ENCODE measurements around the gene UQCR11. TPM values are rescaled to one million over a fixed set of nuclear protein-coding genes. Genes with fewer than 3 reads are reported as not detected.

The UQCR11 gene
- 10 to 100 TPM; 56.6 to 83.2 (median 64.6) TPM for total RNA-seq

- no peak for TF ChIP-seq CTCF (IDR thresholded peaks at IDR 0.05)
- DNase-seq (ENCODE audit: low spot score) = peak; percentile 77
- peak; percentile 93 for ATAC-seq (ENCODE audit: low FRiP score)
Observed at GRCh38 chr19:1605236-1606137, at the start of gene UQCR11. TSS of gene UQCR11 (minus strand) at chr19:1605462. CDS start at chr19:1605409, 53 bp downstream.

DNA sequence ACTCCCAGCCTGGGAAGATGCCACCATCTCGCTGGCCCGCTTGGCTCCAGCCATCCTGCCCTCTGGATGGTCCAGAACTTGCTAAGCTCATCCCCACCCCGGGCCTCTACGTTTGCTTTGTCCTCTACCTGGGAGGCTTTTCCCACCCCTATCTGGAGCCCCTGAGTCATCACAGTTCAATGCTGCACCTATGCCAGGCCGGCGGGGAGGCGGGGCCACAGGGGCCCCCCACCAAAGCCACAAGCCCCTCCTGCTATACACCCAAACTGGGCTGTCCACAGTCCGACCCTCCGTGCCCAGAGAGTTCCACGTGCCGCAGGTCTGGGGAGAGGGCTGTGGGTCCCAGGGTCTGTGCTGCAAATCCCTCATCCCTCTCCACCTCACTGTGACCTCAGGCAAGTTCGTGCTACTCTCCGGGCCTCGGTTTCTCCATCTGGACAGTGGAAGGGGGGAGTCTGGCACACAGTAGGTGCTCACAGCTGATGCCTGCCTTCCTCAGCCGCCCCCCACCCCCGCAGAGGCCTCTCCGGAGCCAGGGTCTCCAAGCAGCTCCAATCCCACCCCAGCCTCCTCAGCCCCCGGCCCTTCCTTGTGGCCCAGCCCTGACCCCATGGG lies 49.0 kb upstream of the UQCR11 start:
- no peak for TF ChIP-seq CTCF (IDR thresholded peaks at IDR 0.05)
- no peak for DNase-seq (ENCODE audit: low spot score)
- no peak for ATAC-seq (ENCODE audit: low FRiP score)

DNA sequence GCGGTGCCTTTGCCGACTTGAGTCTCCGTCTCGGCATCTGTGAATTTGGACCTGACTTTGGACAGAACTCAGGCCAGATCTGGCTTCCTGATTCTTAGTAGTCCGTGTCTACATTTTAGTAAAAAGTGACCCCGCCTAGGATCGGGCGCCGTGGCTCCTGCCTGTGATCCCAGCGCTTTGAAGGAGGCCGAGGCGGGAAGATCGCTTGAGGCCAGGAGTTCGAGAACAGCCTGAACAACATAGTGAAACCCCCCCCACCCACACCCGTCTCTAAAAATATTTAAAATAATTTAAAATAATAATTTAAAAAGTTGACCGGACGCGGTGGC lies 48.0 kb upstream of the UQCR11 start:
- DNase-seq (ENCODE audit: low spot score) (no peak), ATAC-seq (ENCODE audit: low FRiP score) (no peak)
- no peak for TF ChIP-seq CTCF (IDR thresholded peaks at IDR 0.05)

GRCh38 chr19:1652471-1653299 lies 47.4 kb upstream of the UQCR11 start, which contains the start of gene TCF3:
TSS of gene TCF3 (minus strand) at chr19:1652615. CDS start at chr19:1650248, 2,367 bp downstream.
- no peak for TF ChIP-seq CTCF (IDR thresholded peaks at IDR 0.05)
- ATAC-seq (ENCODE audit: low FRiP score) (peak; percentile 95), DNase-seq (ENCODE audit: low spot score) (peak; percentile 87)

DNA sequence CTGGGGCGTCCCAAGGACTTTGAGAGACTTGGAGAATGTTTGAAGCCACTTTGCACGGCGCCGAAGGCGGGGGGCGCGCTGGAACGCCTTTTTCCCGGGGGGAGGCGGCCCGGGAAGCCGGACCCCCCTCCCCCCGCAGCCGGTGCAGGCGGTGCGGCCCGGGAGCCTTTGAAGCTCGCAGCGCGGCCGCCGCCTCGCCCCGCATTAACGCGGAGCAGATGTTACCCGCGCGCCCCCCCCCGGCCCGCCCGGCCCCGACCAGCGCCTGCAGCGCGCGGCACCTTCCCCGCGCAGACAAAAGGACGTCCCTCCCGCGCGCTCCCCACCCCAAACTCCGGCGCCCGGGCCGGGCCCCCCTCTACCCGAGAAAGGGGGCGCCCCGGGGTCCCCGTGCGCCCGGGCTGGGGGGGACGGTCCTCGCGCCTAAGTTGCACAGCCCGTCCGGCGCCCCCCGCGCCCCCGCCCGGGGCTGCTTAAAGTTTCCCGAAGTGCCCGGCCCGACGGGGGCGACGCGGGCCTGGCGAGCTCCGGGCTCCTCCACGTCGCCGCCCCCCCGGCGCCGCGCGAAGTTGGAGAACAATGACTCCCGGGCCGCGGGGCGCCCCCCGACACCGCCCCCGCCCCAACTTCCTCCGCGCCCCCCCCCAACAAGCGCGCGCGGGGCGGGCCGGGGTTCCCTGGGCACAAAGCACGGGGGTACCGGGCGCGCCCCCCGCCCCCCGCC lies 46.5 kb upstream of the UQCR11 start:
- no peak for TF ChIP-seq CTCF (IDR thresholded peaks at IDR 0.05)
- DNase-seq (ENCODE audit: low spot score) (no peak), ATAC-seq (ENCODE audit: low FRiP score) (no peak)

All from omental fat pad (tissue), 4 donors.